SK-N-SH (cell line): ENCODE results near the gene RPL39.

Experiments used
- TF ChIP-seq, protein P1 (sequence below): fragments of 200-600 bp; sonication (generic); IDR thresholded peaks from 2 replicates; pipeline ENCODE4 v1.6.1; 2017; ENCODE audit warnings: antibody characterized with exemption, mild to moderate bottlenecking, moderate library complexity
- TF ChIP-seq, protein P2 (sequence below): IDR thresholded peaks from 2 replicates; pipeline ENCODE4 v1.6.1; 2012; ENCODE audit warnings: mild to moderate bottlenecking, low read depth, low read length, moderate library complexity
- TF ChIP-seq, protein P3 (sequence below): fragments of 150-350 bp; IDR thresholded peaks from 2 replicates; pipeline ENCODE4 v1.6.1; 2017; ENCODE audit warnings: antibody characterized with exemption, low read length, low read depth, borderline replicate concordance

DNA sequence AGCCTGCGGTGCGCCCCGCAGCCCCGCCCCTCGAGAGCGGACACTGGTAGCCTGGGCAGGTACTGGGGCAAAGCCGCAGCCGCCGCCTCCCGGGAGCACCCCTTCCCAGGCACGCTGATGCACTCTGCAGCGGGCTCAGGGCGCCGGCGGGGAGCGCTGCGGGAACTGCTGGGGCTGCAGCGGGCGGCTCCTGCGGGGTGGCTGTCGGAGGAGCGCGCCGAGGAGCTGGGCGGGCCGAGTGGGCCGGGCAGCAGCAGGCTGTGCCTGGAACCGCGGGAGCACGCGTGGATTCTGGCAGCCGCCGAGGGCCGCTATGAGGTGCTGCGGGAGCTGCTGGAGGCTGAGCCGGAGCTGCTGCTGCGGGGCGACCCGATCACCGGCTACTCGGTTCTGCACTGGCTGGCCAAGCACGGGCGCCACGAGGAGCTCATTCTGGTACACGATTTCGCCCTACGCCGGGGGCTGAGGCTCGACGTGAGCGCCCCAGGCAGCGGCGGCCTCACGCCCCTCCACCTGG is 32.6 kb downstream of the RPL39 start:
- TF ChIP-seq, protein P1, sequence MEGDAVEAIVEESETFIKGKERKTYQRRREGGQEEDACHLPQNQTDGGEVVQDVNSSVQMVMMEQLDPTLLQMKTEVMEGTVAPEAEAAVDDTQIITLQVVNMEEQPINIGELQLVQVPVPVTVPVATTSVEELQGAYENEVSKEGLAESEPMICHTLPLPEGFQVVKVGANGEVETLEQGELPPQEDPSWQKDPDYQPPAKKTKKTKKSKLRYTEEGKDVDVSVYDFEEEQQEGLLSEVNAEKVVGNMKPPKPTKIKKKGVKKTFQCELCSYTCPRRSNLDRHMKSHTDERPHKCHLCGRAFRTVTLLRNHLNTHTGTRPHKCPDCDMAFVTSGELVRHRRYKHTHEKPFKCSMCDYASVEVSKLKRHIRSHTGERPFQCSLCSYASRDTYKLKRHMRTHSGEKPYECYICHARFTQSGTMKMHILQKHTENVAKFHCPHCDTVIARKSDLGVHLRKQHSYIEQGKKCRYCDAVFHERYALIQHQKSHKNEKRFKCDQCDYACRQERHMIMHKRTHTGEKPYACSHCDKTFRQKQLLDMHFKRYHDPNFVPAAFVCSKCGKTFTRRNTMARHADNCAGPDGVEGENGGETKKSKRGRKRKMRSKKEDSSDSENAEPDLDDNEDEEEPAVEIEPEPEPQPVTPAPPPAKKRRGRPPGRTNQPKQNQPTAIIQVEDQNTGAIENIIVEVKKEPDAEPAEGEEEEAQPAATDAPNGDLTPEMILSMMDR: no peak
- TF ChIP-seq, protein P2, sequence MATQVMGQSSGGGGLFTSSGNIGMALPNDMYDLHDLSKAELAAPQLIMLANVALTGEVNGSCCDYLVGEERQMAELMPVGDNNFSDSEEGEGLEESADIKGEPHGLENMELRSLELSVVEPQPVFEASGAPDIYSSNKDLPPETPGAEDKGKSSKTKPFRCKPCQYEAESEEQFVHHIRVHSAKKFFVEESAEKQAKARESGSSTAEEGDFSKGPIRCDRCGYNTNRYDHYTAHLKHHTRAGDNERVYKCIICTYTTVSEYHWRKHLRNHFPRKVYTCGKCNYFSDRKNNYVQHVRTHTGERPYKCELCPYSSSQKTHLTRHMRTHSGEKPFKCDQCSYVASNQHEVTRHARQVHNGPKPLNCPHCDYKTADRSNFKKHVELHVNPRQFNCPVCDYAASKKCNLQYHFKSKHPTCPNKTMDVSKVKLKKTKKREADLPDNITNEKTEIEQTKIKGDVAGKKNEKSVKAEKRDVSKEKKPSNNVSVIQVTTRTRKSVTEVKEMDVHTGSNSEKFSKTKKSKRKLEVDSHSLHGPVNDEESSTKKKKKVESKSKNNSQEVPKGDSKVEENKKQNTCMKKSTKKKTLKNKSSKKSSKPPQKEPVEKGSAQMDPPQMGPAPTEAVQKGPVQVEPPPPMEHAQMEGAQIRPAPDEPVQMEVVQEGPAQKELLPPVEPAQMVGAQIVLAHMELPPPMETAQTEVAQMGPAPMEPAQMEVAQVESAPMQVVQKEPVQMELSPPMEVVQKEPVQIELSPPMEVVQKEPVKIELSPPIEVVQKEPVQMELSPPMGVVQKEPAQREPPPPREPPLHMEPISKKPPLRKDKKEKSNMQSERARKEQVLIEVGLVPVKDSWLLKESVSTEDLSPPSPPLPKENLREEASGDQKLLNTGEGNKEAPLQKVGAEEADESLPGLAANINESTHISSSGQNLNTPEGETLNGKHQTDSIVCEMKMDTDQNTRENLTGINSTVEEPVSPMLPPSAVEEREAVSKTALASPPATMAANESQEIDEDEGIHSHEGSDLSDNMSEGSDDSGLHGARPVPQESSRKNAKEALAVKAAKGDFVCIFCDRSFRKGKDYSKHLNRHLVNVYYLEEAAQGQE: no peak
- TF ChIP-seq, protein P3, sequence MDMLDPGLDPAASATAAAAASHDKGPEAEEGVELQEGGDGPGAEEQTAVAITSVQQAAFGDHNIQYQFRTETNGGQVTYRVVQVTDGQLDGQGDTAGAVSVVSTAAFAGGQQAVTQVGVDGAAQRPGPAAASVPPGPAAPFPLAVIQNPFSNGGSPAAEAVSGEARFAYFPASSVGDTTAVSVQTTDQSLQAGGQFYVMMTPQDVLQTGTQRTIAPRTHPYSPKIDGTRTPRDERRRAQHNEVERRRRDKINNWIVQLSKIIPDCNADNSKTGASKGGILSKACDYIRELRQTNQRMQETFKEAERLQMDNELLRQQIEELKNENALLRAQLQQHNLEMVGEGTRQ: no peak
